HG02884 (cell line): Measurements from ENCODE around the gene PPP2R3C.
"Not testable (repeated sequence)": the region's sequence is repeated elsewhere in the genome, so short reads cannot be mapped to it uniquely, and the experiment has no call there.

Source experiments
- ATAC-seq: cut with Tn5 transposase; IDR thresholded peaks from one replicate; pipeline ENCODE4 v1.9.1; 2021; ENCODE audit warnings: mild to moderate bottlenecking, moderate library complexity; ENCODE audit not compliant: unreplicated experiment

Gene PPP2R3C

DNA sequence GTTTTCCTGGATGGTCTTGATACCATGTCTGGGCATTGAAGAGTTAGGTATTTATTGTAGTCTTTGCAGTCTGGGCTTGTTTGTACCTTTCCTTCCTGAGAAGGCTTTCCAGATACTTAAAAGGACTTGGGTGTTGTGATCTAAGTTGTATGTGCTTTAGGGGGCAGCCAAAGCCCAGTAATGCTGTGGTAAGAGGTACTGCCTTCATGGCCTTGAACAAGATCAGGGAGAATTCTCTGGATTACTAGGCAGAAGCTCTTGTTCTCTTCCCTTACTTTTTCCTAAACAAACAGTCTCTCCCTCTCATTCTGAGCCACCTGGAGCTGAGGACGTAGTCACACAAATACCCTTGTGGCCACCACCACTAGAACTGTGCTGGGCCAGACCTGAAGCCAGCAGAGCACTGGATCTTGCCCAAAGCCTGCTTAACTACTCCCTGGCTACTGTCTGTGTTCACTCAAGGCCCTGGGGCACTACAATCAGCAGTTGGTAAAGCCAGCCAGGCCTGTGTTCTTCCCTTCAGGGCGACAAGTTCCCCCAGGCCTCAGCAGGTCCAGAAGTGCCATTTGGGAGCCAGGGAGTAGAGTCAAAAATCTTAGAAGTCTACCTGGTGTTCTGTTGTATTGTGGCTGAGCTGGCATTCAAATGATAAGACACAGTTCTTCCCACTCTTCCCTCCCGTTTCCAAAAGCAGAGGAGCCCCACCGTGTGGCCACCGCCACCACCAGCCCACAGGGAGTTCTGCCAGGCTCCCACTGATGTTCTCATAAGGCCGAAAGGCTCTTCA, 11.9 kb upstream of the PPP2R3C start:
- ATAC-seq = no peak

DNA sequence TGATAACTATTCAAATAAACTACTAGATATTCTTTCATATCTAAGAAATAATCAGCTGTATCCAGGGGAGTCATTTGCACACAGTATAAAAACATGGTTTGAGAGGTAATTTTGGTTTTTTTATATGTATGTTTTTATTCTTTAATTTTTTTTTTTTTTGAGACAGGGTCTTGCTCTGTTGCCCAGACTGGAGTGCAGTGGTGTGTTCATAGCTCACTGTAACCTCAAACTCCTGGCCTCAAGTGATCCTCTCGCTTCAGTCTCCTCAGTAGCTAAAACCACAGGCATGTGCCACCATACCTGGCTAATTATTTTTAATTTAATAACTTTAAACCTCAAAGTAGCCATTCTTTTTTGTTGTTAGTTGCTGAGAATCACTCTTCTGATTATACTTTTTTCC, 2.3 kb upstream of the PPP2R3C start:
- ATAC-seq = no peak

DNA sequence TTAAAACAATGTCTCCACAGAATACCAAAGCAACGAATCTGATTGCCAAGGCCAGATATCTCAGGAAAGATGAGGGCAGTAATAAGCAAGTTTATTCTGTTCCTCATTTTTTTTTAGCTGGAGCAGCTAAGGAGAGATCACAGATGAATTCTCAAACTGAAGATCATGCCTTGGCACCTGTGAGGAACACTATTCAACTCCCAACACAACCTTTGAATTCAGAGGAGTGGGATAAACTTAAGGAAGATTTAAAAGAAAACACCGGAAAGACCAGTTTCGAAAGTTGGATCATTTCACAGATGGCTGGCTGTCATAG, 1.6 kb upstream of the PPP2R3C start:
- no peak for ATAC-seq

DNA sequence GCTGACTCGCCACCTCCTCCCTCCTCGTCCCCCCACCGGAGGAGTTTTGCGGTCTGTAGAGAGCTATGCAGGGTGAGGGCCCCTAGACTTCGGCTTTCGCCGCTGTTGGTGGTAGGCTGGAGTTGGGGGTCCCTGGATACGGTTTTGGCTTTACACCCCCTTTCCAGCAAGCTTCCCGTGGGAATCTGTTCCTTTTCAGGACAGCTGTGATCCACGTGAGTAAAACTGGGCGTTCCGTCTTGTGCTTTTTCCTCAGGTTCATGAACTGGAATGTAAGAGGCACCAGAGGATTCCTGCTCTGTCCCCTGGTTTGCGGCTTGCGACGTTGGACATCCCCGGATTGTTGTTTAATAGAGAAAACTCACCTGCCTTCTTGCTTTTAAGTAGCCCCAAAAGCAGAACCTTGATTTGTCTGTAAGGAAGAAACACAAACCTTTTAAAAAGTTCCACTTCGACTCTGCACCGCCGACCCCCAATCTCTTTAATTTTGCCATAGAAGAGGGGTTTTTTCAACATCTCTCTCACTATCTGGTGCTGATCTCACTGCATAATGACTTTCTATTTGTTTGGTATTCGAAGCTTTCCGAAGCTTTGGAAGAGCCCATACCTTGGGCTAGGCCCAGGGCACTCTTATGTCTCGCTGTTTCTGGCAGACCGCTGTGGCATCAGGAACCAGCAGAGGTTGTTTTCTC, 1.1 kb upstream of the PPP2R3C start:
- no peak for ATAC-seq

DNA sequence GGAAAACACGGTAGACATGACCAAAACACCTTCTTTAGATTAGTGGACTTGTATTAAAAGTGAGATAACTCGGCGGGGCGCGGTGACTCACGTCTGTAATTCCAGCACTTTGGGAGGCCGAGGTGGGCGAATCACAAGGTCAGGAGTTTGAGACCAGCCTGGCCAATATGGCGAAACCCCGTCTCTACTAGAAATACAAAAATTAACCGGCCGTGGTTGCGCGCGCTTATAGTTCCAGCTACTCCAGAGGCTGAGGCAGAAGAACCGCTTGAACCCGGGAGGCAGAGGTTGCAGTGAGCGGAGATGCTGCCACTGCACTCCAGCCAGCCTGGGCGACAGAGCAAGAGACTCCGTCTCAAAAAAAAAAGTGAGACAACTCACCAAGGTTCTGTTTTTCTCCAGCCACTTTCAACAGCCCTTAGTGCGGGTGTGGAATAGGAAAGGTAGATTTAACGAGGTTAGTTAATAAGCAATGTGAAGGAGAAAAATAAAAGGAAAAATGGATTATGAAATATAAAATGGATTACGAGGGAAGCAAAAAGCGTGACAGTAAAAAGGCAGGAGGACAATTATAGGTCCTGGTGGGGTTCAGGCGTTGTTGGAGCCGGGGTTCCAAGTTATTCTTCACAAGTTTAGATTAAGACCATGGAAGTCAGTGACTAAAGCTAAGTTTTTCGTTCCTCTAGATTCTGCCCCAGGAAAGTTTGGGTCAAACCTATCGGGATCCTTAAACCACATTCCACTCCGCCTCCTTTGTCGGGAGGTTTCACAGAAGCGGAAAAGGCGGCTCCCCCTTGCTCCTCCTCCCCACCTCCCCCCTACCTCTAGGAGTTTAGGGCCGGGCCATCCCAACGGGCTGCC, 534 bp downstream of the PPP2R3C start:
- no peak for ATAC-seq

DNA sequence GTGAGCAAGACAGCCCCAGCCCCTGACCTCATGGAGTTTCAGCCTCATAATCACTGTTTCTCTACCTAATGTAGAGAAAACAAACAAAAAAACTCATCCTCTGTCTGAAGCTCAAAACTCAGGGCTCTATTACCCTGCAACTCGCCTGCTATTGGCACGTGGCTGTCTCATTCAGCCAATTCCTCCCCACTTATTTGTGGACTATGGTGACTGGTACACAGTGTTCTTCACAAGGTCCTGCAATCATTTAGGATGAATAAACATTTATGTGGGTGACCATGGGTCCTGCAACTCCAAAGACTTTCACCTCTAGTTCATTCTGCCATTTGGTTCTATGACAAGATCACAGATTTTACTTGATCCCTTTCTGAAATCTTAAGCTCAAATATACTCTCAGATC, 4.7 kb downstream of the PPP2R3C start:
- ATAC-seq = no peak

DNA sequence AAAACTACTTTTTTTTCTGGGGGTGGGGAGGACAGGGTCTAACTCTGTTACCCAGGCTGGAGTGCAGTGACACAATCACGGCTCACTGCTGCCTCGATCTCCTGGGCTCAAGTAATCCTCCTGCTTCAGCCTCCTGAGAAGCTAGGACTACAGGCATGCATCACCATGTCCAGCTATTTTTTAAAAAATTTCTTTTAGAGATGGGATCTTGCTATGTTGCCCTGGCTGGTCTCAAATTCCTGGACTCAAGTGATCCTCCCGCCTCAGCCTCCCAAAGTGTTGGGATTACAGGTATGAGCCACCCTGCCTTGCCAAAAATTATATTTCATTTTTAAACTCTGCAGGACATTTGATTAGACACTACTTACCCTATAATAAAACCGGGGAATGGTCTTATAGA, 5.5 kb downstream of the PPP2R3C start:
- ATAC-seq = no peak

DNA sequence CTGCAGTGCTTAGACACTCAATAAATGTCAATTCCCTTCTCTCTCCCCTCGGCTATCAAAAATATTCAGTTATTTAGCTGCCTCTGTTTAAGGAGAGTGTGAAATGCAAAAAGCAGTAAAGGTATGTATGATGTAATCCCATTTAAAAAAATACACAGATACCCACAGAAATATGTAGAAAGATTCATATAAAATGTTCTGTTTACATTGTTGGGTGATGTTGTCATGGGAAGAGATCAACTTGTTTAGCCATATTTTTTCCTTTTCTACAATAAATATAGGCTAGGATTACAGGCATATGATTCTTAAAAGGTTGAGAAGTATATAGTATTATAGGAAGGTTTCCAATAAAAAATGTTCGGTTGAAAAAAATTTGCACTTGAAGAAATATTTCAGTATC, 7.8 kb downstream of the PPP2R3C start:
- ATAC-seq = no peak

DNA sequence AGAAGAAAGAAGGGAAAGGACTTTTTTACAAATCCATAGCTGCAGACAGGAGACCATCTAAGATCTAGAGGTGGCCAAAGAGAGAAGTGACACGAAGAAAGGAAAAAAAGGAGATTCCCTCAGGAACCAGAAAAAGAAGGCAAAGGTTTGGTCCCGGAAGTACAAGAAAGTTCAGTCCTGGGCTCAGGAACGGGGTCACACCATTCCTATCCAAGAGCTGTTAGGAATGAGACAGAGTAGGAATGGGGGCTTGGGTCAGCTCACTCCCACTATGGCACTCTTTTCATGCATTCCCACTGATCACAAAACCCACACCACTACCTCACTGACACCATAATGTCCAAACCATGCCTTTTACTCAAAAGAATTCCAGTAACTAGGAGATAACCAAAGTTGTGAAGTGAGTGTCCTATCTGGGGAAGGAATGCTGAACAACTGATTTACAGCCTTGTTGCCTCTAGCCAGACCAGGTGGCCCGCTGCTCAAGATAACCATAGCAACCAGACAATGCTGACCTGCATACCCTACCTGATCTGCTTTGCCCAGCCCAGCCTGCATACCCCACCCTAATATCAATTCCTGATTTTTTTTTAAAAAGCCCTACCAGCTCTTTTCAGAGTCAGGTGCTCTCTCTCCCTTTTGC, 8.4 kb downstream of the PPP2R3C start:
- no peak for ATAC-seq

DNA sequence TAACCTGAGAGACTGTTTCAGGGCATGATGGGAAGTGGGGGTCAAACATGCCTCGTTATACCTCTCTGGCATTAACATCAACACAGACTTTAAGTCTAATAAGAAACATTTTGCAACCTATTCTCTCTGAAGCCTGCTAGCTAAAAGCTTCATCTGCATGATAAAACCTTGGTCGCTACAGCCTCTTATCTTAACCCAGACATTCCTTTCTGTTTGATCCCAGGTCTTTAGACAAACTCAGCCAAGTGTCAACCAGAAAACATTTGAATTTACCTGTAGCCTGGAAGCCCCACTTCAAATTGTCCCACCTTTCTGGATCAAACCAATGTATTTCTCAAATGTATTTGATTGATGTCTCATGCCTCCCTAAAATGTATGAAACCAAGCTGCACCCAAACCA, 9.1 kb downstream of the PPP2R3C start:
- ATAC-seq = no peak

DNA sequence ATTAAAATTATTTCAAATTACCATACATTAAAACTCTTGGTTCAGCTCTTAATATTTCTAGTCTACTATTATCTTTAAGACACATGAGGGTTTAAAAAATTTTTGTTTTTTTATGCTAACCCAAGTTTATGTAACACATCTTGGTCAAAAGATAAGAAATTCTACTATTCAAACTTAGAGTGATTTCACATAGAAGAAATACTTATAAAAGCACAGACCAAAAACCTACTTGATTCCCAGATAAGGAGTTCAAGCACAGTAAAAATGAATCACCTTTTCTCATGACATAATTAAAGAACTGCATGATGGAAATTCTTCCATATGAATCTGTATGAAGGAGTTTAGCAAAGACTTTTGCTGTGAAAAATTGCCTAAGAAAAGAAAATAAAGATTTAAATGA, 13.9 kb downstream of the PPP2R3C start:
- no peak for ATAC-seq

DNA sequence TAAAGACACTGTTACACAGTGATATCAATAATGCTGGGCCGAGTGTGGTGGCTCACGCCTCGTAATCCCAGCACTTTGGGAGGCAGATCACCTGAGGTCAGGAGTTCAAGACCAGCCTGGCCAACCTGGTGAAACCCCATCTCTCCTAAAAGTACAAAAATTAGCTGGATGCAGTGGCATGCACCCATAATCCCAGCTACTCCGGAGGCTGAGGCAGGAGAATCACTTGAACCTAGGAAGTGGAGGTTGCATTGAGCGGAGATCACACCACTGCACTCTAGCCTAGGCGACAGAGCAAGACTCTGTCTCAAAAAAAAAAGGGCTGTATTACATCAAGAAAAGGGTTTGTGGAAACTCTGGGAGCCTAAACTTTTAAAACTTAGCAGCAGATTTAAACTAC, 27.1 kb downstream of the PPP2R3C start:
- ATAC-seq = not testable (repeated sequence)

DNA sequence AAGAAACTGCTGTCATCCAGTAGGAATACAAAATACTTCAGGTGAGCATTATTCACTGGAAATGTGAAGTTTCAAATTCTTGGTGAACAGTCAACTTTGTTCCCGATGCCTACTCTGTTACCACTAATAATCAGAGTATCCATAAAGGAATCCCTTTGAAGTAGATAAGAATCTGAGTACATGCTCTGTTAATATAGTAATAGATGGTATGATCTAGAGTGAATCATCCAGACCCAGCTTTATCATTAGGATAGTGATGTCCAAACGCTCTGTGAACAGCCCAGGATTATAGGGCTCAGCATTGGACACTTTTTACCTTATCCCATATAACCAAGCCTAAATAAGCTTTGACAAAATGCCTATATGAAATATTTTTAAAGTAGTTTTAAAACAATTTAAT, 33.3 kb downstream of the PPP2R3C start:
- no peak for ATAC-seq

DNA sequence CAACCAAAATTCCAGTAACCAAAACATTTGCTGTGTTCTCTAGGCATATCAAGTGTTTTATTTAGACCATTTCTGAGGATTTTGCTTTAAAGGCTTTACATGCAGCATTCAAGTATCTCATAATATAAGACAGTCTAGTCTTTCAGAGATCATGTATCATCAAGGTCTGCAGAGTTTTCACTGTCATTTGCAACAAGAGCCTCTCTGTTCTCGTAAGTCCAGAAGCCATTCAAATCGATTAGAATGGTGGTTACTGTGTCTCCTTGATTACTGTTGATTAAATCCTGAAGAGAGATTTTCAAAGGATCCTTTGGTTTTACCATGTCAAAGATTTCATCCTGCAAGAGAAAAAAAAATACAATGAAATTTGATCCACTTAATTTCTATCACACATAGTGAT, 36.3 kb downstream of the PPP2R3C start:
- no peak for ATAC-seq

DNA sequence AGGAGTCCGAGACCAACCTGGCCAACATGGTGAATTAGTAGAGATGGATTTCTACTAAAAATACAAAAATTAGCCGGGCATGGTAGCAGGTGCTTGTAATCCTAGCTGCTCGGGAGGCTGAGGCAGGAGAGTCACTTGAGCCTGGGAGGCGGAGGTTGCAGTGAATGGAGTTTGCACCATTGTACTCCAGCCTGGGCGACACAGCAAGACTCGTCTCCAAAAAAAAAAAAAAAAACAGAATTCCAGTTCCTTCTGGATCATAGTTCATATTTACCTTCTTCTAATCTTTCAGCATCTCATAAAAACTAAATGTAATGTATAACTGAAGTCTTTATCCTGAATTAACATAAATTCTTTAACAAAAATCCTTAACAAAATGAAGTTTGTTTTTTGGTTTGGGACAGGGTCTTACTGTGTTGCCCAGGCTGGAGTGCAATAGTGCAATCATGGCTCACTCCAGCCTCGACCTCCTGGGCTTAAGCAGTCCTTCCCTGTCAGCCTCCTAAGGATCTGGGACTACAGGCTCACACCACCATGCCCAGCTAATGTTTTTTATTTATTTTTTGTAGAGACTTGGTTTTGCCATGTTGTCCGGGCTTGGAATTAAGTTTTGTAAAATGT, 38.1 kb downstream of the PPP2R3C start:
- ATAC-seq = no peak

DNA sequence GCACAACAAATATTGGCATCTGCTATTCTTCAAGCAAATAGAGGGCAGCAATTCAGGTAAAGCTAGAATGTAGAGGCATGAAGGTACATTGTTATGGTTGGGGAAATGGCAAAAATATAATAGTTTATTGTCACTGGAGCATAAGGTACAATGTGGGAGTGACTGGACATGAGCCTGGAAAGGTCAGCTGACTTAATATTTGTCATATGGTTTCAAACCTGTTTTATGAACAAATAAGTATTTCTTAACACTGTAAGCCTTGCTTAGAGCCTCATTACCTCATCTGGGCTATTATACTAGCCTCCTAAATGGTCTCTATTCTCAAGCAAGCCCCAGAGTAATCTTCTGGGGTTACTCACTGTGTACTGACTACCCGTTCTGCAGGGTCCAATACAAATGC, 42.0 kb downstream of the PPP2R3C start:
- no peak for ATAC-seq

DNA sequence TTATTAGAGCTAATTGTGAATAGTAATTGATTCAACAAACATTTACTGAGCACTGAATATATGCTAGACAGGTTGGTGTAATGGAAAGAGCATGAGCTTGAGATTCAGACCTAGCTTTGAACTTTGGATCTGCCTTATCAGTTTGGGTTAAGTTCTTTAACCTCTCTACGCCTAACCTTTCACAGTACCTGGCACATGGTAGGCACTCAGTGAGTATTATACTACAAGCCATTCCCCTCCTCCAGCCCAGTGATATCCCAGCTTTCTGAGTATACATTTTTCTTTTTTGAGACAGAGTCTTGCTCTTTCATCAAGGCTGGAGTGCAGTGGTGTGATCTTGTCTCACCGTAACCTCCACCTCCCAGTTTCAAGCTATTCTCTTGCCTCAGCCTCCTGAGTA, 43.7 kb downstream of the PPP2R3C start:
- no peak for ATAC-seq

DNA sequence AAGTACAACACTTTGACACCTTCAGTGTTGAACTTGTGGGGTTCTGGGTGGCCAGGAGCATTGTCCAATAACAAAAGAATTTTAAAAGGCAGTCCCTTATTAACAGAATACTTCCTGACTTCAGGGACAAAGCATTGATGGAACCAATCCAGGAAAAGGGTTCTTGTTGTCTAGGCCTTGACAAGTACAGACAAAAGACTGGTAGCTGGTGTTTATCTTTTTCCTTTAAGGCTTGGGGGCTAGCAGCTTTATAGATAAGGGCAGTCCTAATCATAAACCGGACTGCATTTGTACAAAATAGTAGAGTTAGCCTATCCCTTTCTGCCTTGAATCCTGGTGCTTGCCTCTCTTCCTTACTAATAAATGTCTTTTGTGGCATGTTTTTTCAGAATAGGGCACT, 48.3 kb downstream of the PPP2R3C start:
- ATAC-seq = no peak

DNA sequence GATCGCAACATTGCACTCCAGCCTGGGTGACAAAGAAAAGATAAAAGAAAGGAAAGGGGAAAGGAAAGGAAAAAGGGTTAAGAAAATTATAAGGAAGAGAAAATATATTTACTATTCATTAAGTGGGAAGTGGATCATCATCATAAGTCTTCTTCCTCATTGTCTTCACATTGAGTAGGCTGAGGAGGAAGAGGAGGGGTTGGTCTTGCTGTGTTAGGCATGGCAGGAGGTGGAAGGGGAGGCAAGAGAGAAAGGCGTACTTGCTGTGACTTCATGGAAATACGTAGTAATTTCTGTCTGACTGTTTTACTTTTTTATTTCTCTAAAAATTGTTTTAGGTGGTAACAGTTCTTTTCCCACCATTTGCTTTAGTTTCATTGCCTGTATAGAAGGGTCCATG, 49.6 kb downstream of the PPP2R3C start:
- no peak for ATAC-seq

DNA sequence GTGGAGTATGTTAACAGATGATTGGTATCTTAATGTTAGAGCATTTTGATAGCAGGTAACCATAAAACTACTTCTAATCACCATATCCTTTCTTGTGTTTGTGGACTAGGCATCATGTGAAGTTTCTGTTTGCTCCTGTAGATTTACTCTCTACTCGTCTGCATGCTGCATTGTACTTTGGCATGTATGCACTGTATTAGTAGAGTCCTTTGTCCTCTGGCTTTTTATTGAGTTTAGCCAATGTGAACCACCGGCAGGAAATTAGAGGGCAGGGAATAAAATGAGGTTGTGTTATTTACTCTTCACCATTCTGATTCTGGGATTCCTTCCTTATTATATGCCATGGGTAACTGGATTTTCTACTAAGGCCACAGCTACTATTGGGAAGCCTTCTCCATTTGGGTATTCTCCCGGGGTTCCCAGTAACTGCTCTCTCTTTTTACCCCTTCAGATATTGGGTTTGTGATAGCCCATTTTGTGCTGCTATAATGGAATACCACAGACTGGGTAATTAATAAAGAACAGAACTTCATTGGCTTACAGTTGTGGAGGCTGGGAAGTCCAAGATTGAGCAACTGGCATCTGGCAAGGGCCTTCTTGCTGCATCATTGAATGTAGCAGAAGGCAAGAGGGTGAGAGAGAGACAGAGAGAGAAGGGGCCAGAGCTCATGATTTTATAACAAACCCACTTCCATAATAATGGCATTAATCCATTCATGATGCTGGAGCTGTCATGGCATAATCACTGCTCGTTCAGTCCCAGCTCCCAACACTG, 53.4 kb downstream of the PPP2R3C start:
- ATAC-seq = no peak
